ENCODE measurements around the gene KCTD5.
"Not testable (repeated sequence)": the region's sequence is repeated elsewhere in the genome, so short reads cannot be mapped to it uniquely, and the experiment has no call there.

KCTD5 gene

GRCh38 chr16:2696601-2697250, 14.4 kb downstream of the KCTD5 start:
- not testable (repeated sequence) for DNase-seq (ENCODE audit: extremely low read depth in 1 of 2, low read depth in 1 of 2)

GRCh38 chr16:2697401-2697948, 15.2 kb downstream of the KCTD5 start:
- DNase-seq (ENCODE audit: extremely low read depth in 1 of 2, low read depth in 1 of 2) = no peak

- no peak for DNase-seq (ENCODE audit: extremely low read depth in 1 of 2, low read depth in 1 of 2)
Observed at GRCh38 chr16:2698103-2698870, 16.0 kb downstream of the KCTD5 start.

GRCh38 chr16:2698965-2699750, 16.8 kb downstream of the KCTD5 start:
- DNase-seq (ENCODE audit: extremely low read depth in 1 of 2, low read depth in 1 of 2) = no peak

GRCh38 chr16:2699791-2700600, 17.7 kb downstream of the KCTD5 start:
- no peak for DNase-seq (ENCODE audit: extremely low read depth in 1 of 2, low read depth in 1 of 2)

- DNase-seq (ENCODE audit: extremely low read depth in 1 of 2, low read depth in 1 of 2) = no peak
Observed at GRCh38 chr16:2700786-2701185, 18.5 kb downstream of the KCTD5 start.

- no peak for DNase-seq (ENCODE audit: extremely low read depth in 1 of 2, low read depth in 1 of 2)
Observed at GRCh38 chr16:2701272-2701671, 18.9 kb downstream of the KCTD5 start.

GRCh38 chr16:2701713-2702437, 19.6 kb downstream of the KCTD5 start:
- DNase-seq (ENCODE audit: extremely low read depth in 1 of 2, low read depth in 1 of 2) = no peak

- DNase-seq (ENCODE audit: extremely low read depth in 1 of 2, low read depth in 1 of 2) = no peak
Observed at GRCh38 chr16:2702438-2702825, 20.1 kb downstream of the KCTD5 start.

- DNase-seq (ENCODE audit: extremely low read depth in 1 of 2, low read depth in 1 of 2) = no peak
Observed at GRCh38 chr16:2702871-2703745, 20.8 kb downstream of the KCTD5 start.

GRCh38 chr16:2704166-2704982, 22.1 kb downstream of the KCTD5 start:
- DNase-seq (ENCODE audit: extremely low read depth in 1 of 2, low read depth in 1 of 2) = no peak

GRCh38 chr16:2704983-2705275, 22.6 kb downstream of the KCTD5 start:
- DNase-seq (ENCODE audit: extremely low read depth in 1 of 2, low read depth in 1 of 2) = no peak

- DNase-seq (ENCODE audit: extremely low read depth in 1 of 2, low read depth in 1 of 2) = no peak
Observed at GRCh38 chr16:2705351-2705750, 23.0 kb downstream of the KCTD5 start.

GRCh38 chr16:2706085-2706484, 23.8 kb downstream of the KCTD5 start:
- no peak for DNase-seq (ENCODE audit: extremely low read depth in 1 of 2, low read depth in 1 of 2)

GRCh38 chr16:2706611-2707311, 24.4 kb downstream of the KCTD5 start:
- DNase-seq (ENCODE audit: extremely low read depth in 1 of 2, low read depth in 1 of 2) = no peak

- DNase-seq (ENCODE audit: extremely low read depth in 1 of 2, low read depth in 1 of 2) = no peak
Observed at GRCh38 chr16:2707368-2708289, 25.3 kb downstream of the KCTD5 start.

GRCh38 chr16:2708290-2708639, 25.9 kb downstream of the KCTD5 start:
- no peak for DNase-seq (ENCODE audit: extremely low read depth in 1 of 2, low read depth in 1 of 2)

Measured in stimulated activated CD8-positive, alpha-beta memory T cell treated with anti-CD3 and anti-CD28 coated beads, Interleukin-7, amount 100 ng/mL, for 48 hours (primary cell).